Endothelial cell of umbilical vein (primary cell): ENCODE data around the gene MGST2. TPM values are rescaled to one million over a fixed set of nuclear protein-coding genes. Genes with fewer than 3 reads are reported as not detected.

ENCODE experiments used
- BruUV-seq: library from RNA; stranded (reverse); fragments of 400-500 nt; replicated peaks from 2 replicates; lab custom pipeline; 2021; lab: Mats Ljungman, UMichigan
- CTCF ChIA-PET: fragments of 300-600, 350-600 bp; sonication (Branson Sonifier 250); formaldehyde crosslinking; loops from one replicate; lab custom pipeline; 2021; ENCODE audit warnings: antibody characterized with exemption, inconsistent platforms; lab: Charles Lee
- POLR2A ChIA-PET: fragments of 300-600, 350-600 bp; sonication (Branson Sonifier 250); formaldehyde crosslinking; loops from one replicate; lab custom pipeline; 2021; ENCODE audit warnings: antibody characterized with exemption, inconsistent platforms; lab: Charles Lee
- DNase-seq: peaks from one replicate; pipeline ENCODE4 v3.0.0-alpha.2; 2011; ENCODE audit warnings: low read depth, low spot score
- FAIRE-seq: peaks from 2 replicates; lab custom pipeline; 2011; peaks lifted over from hg19 to GRCh38; lab: Jason Lieb, UNC
- H2AFZ ChIP-seq: 2 replicates; pipeline ENCODE4 v1.6.0; 2012; ENCODE audit warnings: low read depth, low read length, control low read depth, inconsistent platforms
- H3K27ac ChIP-seq: 2 replicates; pipeline ENCODE4 v1.5.1; 2011; ENCODE audit warnings: low read depth, mild to moderate bottlenecking, control low read depth, low read length, moderate library complexity; ENCODE audit not compliant: insufficient read depth
- H3K27me3 ChIP-seq, 2 experiments: 2 replicates each; pipeline versions ENCODE4 v1.6.0 to v1.6.1; 2011; ENCODE audit warnings: low read length in 2 of 2, mixed read lengths in 1 of 2; ENCODE audit not compliant: control insufficient read depth in 2 of 2, insufficient read depth in 2 of 2
- H3K36me3 ChIP-seq, 2 experiments: 2 replicates in 1 of 2; 3 replicates in 1 of 2; pipeline ENCODE4 v1.5.1; 2011; ENCODE audit warnings: low read length in 2 of 2, mild to moderate bottlenecking in 1 of 2, moderate library complexity in 1 of 2; ENCODE audit not compliant: control insufficient read depth in 2 of 2, insufficient read depth in 2 of 2; ENCODE audit errors: extremely low read depth in 1 of 2
- H3K4me1 ChIP-seq: 3 replicates; pipeline ENCODE4 v1.5.1; 2011; ENCODE audit warnings: mild to moderate bottlenecking, low read length; ENCODE audit not compliant: control insufficient read depth, insufficient read depth; ENCODE audit errors: extremely low read depth
- H3K4me2 ChIP-seq: 2 replicates; pipeline ENCODE4 v1.6.1; 2011; ENCODE audit warnings: low read length, control low read depth, mixed read lengths; ENCODE audit not compliant: insufficient read depth
- H3K4me3 ChIP-seq, 3 experiments: fragments of 200-600 bp in 1 of 3; sonication (generic), shearing (Covaris generic) in 1 of 3; replicated peaks in 1 of 3; 2 replicates each; pipeline ENCODE4 v1.5.1; 2011 to 2016; ENCODE audit warnings: control low read depth in 3 of 3, low read length in 3 of 3, mild to moderate bottlenecking in 2 of 3, inconsistent platforms in 1 of 3, low read depth in 1 of 3, moderate library complexity in 1 of 3; ENCODE audit not compliant: insufficient read depth in 1 of 3
- H3K79me2 ChIP-seq: 2 replicates; pipeline ENCODE4 v1.6.0; 2012; ENCODE audit warnings: low read length, inconsistent platforms; ENCODE audit not compliant: control insufficient read depth, insufficient read depth
- H3K9ac ChIP-seq: replicated peaks from 2 replicates; pipeline ENCODE3; 2011; ENCODE audit warnings: low read length, control low read depth; ENCODE audit not compliant: insufficient read depth; ENCODE audit errors: extremely low read depth
- H3K9me1 ChIP-seq: replicated peaks from 3 replicates; pipeline ENCODE4 v1.6.0; 2011; ENCODE audit warnings: mild to moderate bottlenecking, low read length; ENCODE audit not compliant: control insufficient read depth, insufficient read depth; ENCODE audit errors: extremely low read depth
- H3K9me3 ChIP-seq: replicated peaks from 2 replicates; pipeline ENCODE4 v1.5.1; 2012; ENCODE audit warnings: low read length, inconsistent platforms; ENCODE audit not compliant: control insufficient read depth, insufficient read depth
- H4K20me1 ChIP-seq: replicated peaks from 2 replicates; pipeline ENCODE3; 2011; ENCODE audit warnings: mild to moderate bottlenecking, low read length; ENCODE audit not compliant: control insufficient read depth, insufficient read depth; ENCODE audit errors: extremely low read depth
- EZH2 ChIP-seq: IDR thresholded peaks from 2 replicates; pipeline ENCODE4 v1.6.1; 2012; ENCODE audit warnings: borderline replicate concordance, low read depth, mild to moderate bottlenecking, moderate library complexity, low read length, inconsistent platforms; ENCODE audit not compliant: severe bottlenecking
- FOS ChIP-seq: IDR thresholded peaks from 2 replicates; pipeline ENCODE4 v1.6.1; 2011; ENCODE audit warnings: mild to moderate bottlenecking, low read length, moderate library complexity, borderline replicate concordance; ENCODE audit not compliant: insufficient read depth
- GATA2 ChIP-seq: IDR thresholded peaks from 2 replicates; pipeline ENCODE4 v1.7.0; 2011; ENCODE audit warnings: low read depth, mild to moderate bottlenecking, moderate library complexity, mixed read lengths, low read length; ENCODE audit not compliant: insufficient read length, insufficient read depth
- JUN ChIP-seq: IDR thresholded peaks from 2 replicates; pipeline ENCODE4 v1.6.1; 2011; ENCODE audit warnings: borderline replicate concordance, low read depth; ENCODE audit not compliant: insufficient read length, insufficient read depth
- MYC ChIP-seq: IDR thresholded peaks from one replicate; pipeline ENCODE4 v1.6.1; 2011; ENCODE audit warnings: mild to moderate bottlenecking, low read depth, low read length
- POLR2A ChIP-seq: IDR thresholded peaks from 2 replicates; pipeline ENCODE4 v1.6.1; 2012; ENCODE audit warnings: low read depth, mild to moderate bottlenecking, control low read depth, low read length
- POLR2AphosphoS5 ChIP-seq: IDR thresholded peaks from 2 replicates; pipeline ENCODE4 v1.6.1; 2012; ENCODE audit warnings: low read depth, mild to moderate bottlenecking, control low read depth, low read length, moderate library complexity; ENCODE audit not compliant: insufficient read depth
- dilution Hi-C: fragments of 300-500 bp; cut with MboI; formaldehyde crosslinking; loops from one replicate; pipeline ENCODE4 v1.15.0; 2019; ENCODE audit warnings: low sequenced_read_pairs; ENCODE audit not compliant: extremely low pct_ligation_motif_present
- intact Hi-C: fragments of 100-400 bp; cut with micrococcal nuclease; formaldehyde crosslinking; loops from one replicate; pipeline ENCODE4 v1.10.0; 2022
- polyA plus RNA-seq, 4 experiments: library from polyadenylated mRNA; depleted of rRNA in 3 of 4; stranded (reverse) in 3 of 4; unstranded in 1 of 4; fragments of >200 nt; gene quantifications; 2 replicates each; pipeline versions ENCODE4 v1.2.1 to v1.2.3, GENCODE V29; 2011 to 2012; ENCODE audit warnings: missing spikeins in 1 of 4
- total RNA-seq: library from RNA; stranded (reverse); gene quantifications from 2 replicates; pipeline ENCODE4 v1.2.3, GENCODE V29; 2021
- TF ChIP-seq, protein P1 (sequence below), 2 donors: IDR thresholded peaks; 1 replicate in 1 of 2; 2 replicates in 1 of 2; pipeline ENCODE4 v1.5.1; 2011; ENCODE audit warnings: low read length in 2 of 2, mild to moderate bottlenecking in 2 of 2, moderate library complexity in 2 of 2, control low read depth in 1 of 2, inconsistent platforms in 1 of 2, low read depth in 1 of 2; ENCODE audit not compliant: insufficient read depth in 1 of 2; ENCODE audit errors: extremely low read depth in 1 of 2
- TF ChIP-seq, protein P2 (sequence below): IDR thresholded peaks from 2 replicates; pipeline ENCODE4 v1.6.1; 2011; ENCODE audit not compliant: insufficient read depth, insufficient read length

The MGST2 gene
- total and polyA plus RNA-seq, 2 donors (not counting 3 experiments of a cell fraction or from before 2014, with no cell fraction given) = 64.3 to 78.9 TPM

DNA sequence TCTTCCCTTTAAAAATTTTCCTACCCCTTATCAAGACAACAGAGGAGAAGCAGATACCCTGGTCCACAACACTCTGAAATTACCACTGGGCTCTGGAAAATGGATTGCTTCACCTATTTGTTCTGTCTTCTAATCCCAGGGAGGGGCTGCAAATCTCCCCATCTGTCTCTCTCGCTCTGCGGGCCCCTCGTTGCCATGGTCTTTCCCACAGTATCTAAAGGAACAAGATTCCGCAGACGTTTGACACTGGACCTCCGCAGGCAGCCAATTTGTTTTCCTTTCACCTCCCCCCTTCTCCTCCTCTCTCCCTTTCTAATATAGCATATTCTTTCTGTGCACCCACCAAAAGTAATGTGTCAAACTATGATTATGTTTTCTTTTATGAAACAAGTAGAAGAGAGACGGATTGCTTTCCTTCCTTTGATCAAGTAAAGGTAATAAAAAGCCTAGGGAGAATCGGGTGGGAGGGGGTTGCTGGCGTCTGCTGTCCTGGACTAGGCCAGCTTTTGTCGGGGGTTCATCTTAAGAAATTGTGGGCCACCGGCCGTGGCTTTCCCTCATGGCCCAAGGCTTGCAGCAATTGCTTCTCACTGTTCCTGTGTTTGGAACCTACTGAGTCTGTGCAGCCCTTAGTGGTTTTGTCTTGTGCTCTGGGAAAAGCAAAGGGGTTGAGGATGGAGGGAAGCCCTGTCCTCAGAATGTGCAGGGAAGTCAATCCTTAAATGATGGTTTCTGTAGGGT, 81.0 kb downstream of the MGST2 start:
- POLR2A ChIA-PET = no interaction called here
- no peaks in the 10 kb centered on the region for H3K36me3 ChIP-seq
- no peak overlapping the region for H3K4me3 ChIP-seq
- H3K9me3 ChIP-seq = no peaks in the 10 kb centered on the region
- DNase-seq = no peak
- no peaks in the 10 kb centered on the region for H3K79me2 ChIP-seq
- BruUV-seq = no TSS peak
- no peak overlapping the region for H3K4me2 ChIP-seq
- H4K20me1 ChIP-seq = no peaks in the 10 kb centered on the region
- intact Hi-C loops (no loop called here), dilution Hi-C loops (no loop called here)
- H3K9me1 ChIP-seq = no peaks in the 10 kb centered on the region
- H3K4me1 ChIP-seq = no peaks in the 10 kb centered on the region
- no peak overlapping the region for H2AFZ ChIP-seq
- H3K9ac ChIP-seq = no peak overlapping the region
- no peak overlapping the region for H3K27ac ChIP-seq
- FAIRE-seq = no peak
- TF ChIP-seq JUN = no peak
- TF ChIP-seq MYC = no peak
- TF ChIP-seq, protein P1, sequence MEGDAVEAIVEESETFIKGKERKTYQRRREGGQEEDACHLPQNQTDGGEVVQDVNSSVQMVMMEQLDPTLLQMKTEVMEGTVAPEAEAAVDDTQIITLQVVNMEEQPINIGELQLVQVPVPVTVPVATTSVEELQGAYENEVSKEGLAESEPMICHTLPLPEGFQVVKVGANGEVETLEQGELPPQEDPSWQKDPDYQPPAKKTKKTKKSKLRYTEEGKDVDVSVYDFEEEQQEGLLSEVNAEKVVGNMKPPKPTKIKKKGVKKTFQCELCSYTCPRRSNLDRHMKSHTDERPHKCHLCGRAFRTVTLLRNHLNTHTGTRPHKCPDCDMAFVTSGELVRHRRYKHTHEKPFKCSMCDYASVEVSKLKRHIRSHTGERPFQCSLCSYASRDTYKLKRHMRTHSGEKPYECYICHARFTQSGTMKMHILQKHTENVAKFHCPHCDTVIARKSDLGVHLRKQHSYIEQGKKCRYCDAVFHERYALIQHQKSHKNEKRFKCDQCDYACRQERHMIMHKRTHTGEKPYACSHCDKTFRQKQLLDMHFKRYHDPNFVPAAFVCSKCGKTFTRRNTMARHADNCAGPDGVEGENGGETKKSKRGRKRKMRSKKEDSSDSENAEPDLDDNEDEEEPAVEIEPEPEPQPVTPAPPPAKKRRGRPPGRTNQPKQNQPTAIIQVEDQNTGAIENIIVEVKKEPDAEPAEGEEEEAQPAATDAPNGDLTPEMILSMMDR (IDR thresholded peaks at IDR 0.05; ENCODE audit: extremely low read depth in 1 of 2, insufficient read depth in 1 of 2, low read depth in 1 of 2, low read length in 2 of 2) = no peak
- TF ChIP-seq, protein P2, sequence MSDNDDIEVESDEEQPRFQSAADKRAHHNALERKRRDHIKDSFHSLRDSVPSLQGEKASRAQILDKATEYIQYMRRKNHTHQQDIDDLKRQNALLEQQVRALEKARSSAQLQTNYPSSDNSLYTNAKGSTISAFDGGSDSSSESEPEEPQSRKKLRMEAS = no peak
- no peak for TF ChIP-seq EZH2
- no peak for TF ChIP-seq GATA2
- TF ChIP-seq POLR2A = no peak
- TF ChIP-seq POLR2AphosphoS5 = no peak
- TF ChIP-seq FOS = no peak
- CTCF ChIA-PET = no interaction called here
- H3K27me3 ChIP-seq = no peaks in the 10 kb centered on the region
